SK-N-SH (cell line): ENCODE results near the gene GABRG3. TPM values are rescaled to one million over a fixed set of nuclear protein-coding genes. Genes with fewer than 3 reads are reported as not detected.

Source experiments
- CTCF ChIA-PET: fragments of 300-600, 350-600 bp; formaldehyde crosslinking; extraction: SDS; loops from one replicate; lab custom pipeline; 2021; lab: Yijun Ruan, JAX
- POLR2A ChIA-PET: fragments of 350-600 bp; sonication (Branson Sonifier 250); formaldehyde crosslinking; extraction: SDS; loops from one replicate; lab custom pipeline; 2020; ENCODE audit warnings: antibody characterized with exemption, inconsistent platforms; lab: Yijun Ruan, JAX
- DNase-seq: peaks from one replicate; pipeline ENCODE4 v3.0.0; 2012
- H2AFZ ChIP-seq: fragments of 200-600 bp; sonication (generic); 2 replicates; pipeline ENCODE4 v1.8.1; 2016; ENCODE audit warnings: antibody characterized with exemption, mild to moderate bottlenecking, low read depth
- H3F3A ChIP-seq: fragments of 200-600 bp; sonication (generic); replicated peaks from 2 replicates; pipeline ENCODE3; 2016; ENCODE audit warnings: antibody characterized with exemption, mild to moderate bottlenecking; ENCODE audit not compliant: insufficient read depth
- H3K27ac ChIP-seq, 2 experiments: fragments of 200-500 bp in 1 of 2; fragments of 200-600 bp in 1 of 2; sonication (Bioruptor generic) in 1 of 2; sonication (generic), shearing (Covaris generic) in 1 of 2; 2 replicates each; pipeline versions ENCODE4 v1.5.1 to v1.6.1; 2014 to 2016; ENCODE audit warnings: low read depth in 2 of 2, inconsistent platforms in 1 of 2, low read length in 1 of 2, mild to moderate bottlenecking in 1 of 2, mixed read lengths in 1 of 2
- H3K27me3 ChIP-seq: fragments of 200-600 bp; sonication (generic), shearing (Covaris generic); 2 replicates; pipeline ENCODE4 v1.6.1; 2016; ENCODE audit warnings: mixed run types; ENCODE audit not compliant: insufficient read depth
- H3K36me3 ChIP-seq, 2 experiments: fragments of 200-500 bp in 1 of 2; fragments of 200-600 bp in 1 of 2; sonication (Bioruptor generic) in 1 of 2; sonication (generic) in 1 of 2; replicated peaks in 1 of 2; 2 replicates each; pipeline versions ENCODE3 to v1.5.1; 2014 to 2016; ENCODE audit warnings: low read length in 1 of 2, mild to moderate bottlenecking in 1 of 2; ENCODE audit not compliant: insufficient read depth in 2 of 2, control insufficient read depth in 1 of 2
- H3K4me1 ChIP-seq, 2 experiments: fragments of 200-500 bp in 1 of 2; fragments of 200-600 bp in 1 of 2; sonication (Bioruptor generic) in 1 of 2; sonication (generic), shearing (Covaris generic) in 1 of 2; 2 replicates each; pipeline versions ENCODE4 v1.5.1 to v1.6.1; 2014 to 2016; ENCODE audit warnings: low read depth in 1 of 2, low read length in 1 of 2, mixed run types in 1 of 2; ENCODE audit not compliant: insufficient read depth in 2 of 2, control insufficient read depth in 1 of 2
- H3K4me2 ChIP-seq: fragments of 200-600 bp; sonication (generic), shearing (Covaris generic); 2 replicates; pipeline ENCODE4 v1.6.1; 2017; ENCODE audit warnings: mixed run types
- H3K4me3 ChIP-seq, 2 experiments: fragments of 200-500 bp in 1 of 2; fragments of 200-600 bp in 1 of 2; sonication (Bioruptor generic) in 1 of 2; sonication (generic), shearing (Covaris generic) in 1 of 2; 2 replicates each; pipeline versions ENCODE4 v1.5.1 to v1.8.1; 2014 to 2016; ENCODE audit warnings: low read depth in 2 of 2, inconsistent platforms in 1 of 2, low read length in 1 of 2, mild to moderate bottlenecking in 1 of 2, mixed read lengths in 1 of 2, moderate library complexity in 1 of 2
- H3K79me2 ChIP-seq: fragments of 200-600 bp; sonication (generic); 2 replicates; pipeline ENCODE4 v1.8.1; 2017; ENCODE audit warnings: mild to moderate bottlenecking; ENCODE audit not compliant: insufficient read depth
- H3K9ac ChIP-seq: fragments of 200-600 bp; sonication (generic); 2 replicates; pipeline ENCODE4 v1.6.1; 2017; ENCODE audit warnings: mixed run types
- H3K9me2 ChIP-seq: fragments of 200-600 bp; sonication (generic); 2 replicates; pipeline ENCODE4 v1.6.1; 2017; ENCODE audit warnings: mixed run types
- H3K9me3 ChIP-seq: fragments of 200-600 bp; sonication (generic); 2 replicates; pipeline ENCODE4 v1.6.1; 2017; ENCODE audit warnings: mixed run types, mild to moderate bottlenecking, moderate library complexity
- H4K20me1 ChIP-seq: fragments of 200-600 bp; sonication (generic); 2 replicates; pipeline ENCODE4 v1.6.1; 2017; ENCODE audit warnings: mild to moderate bottlenecking, mixed run types; ENCODE audit not compliant: insufficient read depth
- ELF1 ChIP-seq: IDR thresholded peaks from 2 replicates; pipeline ENCODE4 v1.4.0; 2012
- EP300 ChIP-seq, 2 experiments: IDR thresholded peaks; 2 replicates each; pipeline versions ENCODE4 v1.4.0 to v1.6.1; 2012; ENCODE audit warnings: borderline replicate concordance in 1 of 2, low read depth in 1 of 2, low read length in 1 of 2
- FOSL2 ChIP-seq: IDR thresholded peaks from 2 replicates; pipeline ENCODE4 v1.4.0; 2012; ENCODE audit warnings: low read depth, mild to moderate bottlenecking, moderate library complexity, borderline replicate concordance
- FOXM1 ChIP-seq: IDR thresholded peaks from 2 replicates; pipeline ENCODE4 v1.4.0; 2012; ENCODE audit warnings: low read depth, mild to moderate bottlenecking
- GATA2 ChIP-seq: sonication (generic); formaldehyde crosslinking; IDR thresholded peaks from 2 replicates; pipeline ENCODE4 v1.5.0; 2020; ENCODE audit warnings: mild to moderate bottlenecking, missing genetic modification reagents
- JUND ChIP-seq: IDR thresholded peaks from 2 replicates; pipeline ENCODE4 v1.4.0; 2012
- MEF2A ChIP-seq: IDR thresholded peaks from 2 replicates; pipeline ENCODE4 v1.4.0; 2012; ENCODE audit warnings: low read depth, borderline replicate concordance
- PBX3 ChIP-seq: IDR thresholded peaks from 2 replicates; pipeline ENCODE4; 2012
- POLR2AphosphoS5 ChIP-seq: IDR thresholded peaks from 2 replicates; pipeline ENCODE4 v1.6.1; 2012; ENCODE audit warnings: low read depth, low read length
- RAD21 ChIP-seq: IDR thresholded peaks from 2 replicates; pipeline ENCODE4 v1.6.1; 2012; ENCODE audit warnings: mild to moderate bottlenecking, low read length
- REST ChIP-seq: IDR thresholded peaks from 2 replicates; pipeline ENCODE4 v1.6.1; 2012; ENCODE audit warnings: mild to moderate bottlenecking, low read depth, low read length, moderate library complexity
- TCF12 ChIP-seq: IDR thresholded peaks from 2 replicates; pipeline ENCODE4 v1.4.0; 2012
- WGBS: methylation state at CpG from one replicate; pipeline ENCODE4 v1.1.6; 2017; ENCODE audit warnings: low lambda C conversion rate; 5-methylcytosine and 5-hydroxymethylcytosine counted together
- polyA plus RNA-seq, 3 experiments: library from polyadenylated mRNA; depleted of rRNA; stranded (reverse); fragments of >200 nt; gene quantifications; 2 replicates each; pipeline ENCODE4 v1.2.3, GENCODE V29; 2012
- TF ChIP-seq, protein P1 (sequence below): fragments of 200-600 bp; sonication (generic); IDR thresholded peaks from 2 replicates; pipeline ENCODE4 v1.6.1; 2017; ENCODE audit warnings: antibody characterized with exemption, mild to moderate bottlenecking, moderate library complexity

The GABRG3 gene
- polyA plus RNA-seq, 1 of the 3 experiments (the other 2 are of a cell fraction): not detected

GRCh38 chr15:27457766-27458165, 486.8 kb downstream of the GABRG3 start:
- no peak overlapping the region for H2AFZ ChIP-seq
- TF ChIP-seq MEF2A (no peak), TCF12 (no peak), PBX3 (no peak), FOSL2 (no peak), GATA2 (CRISPR knock-in tag) (no peak), FOXM1 (no peak), JUND (no peak), REST (no peak), RAD21 (no peak), ELF1 (no peak), EP300 (IDR thresholded peaks at IDR 0.05; ENCODE audit: borderline replicate concordance in 1 of 2, low read depth in 1 of 2, low read length in 1 of 2) (no peak), POLR2AphosphoS5 (no peak)
- TF ChIP-seq, protein P1, sequence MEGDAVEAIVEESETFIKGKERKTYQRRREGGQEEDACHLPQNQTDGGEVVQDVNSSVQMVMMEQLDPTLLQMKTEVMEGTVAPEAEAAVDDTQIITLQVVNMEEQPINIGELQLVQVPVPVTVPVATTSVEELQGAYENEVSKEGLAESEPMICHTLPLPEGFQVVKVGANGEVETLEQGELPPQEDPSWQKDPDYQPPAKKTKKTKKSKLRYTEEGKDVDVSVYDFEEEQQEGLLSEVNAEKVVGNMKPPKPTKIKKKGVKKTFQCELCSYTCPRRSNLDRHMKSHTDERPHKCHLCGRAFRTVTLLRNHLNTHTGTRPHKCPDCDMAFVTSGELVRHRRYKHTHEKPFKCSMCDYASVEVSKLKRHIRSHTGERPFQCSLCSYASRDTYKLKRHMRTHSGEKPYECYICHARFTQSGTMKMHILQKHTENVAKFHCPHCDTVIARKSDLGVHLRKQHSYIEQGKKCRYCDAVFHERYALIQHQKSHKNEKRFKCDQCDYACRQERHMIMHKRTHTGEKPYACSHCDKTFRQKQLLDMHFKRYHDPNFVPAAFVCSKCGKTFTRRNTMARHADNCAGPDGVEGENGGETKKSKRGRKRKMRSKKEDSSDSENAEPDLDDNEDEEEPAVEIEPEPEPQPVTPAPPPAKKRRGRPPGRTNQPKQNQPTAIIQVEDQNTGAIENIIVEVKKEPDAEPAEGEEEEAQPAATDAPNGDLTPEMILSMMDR: no peak
- H3K4me1 ChIP-seq: no peaks in the 10 kb centered on the region
- no peaks in the 10 kb centered on the region; the same call in 1 of the 2 replicates for H3K9me2 ChIP-seq
- H3K9ac ChIP-seq: no peak overlapping the region
- no peak overlapping the region for H3K4me3 ChIP-seq
- 70% methylated on average over 5 of the region's 6 CpGs for WGBS
- ChIA-PET POLR2A (no interaction called here), CTCF (interaction anchor here (1.3 kb wide), 1 partner anchor 21 kb away, joined by 3 read pairs; no protein-coding TSS in a partner anchor)
- H3K27ac ChIP-seq: no peak overlapping the region
- no peak for DNase-seq
- no peaks in the 10 kb centered on the region; the same call in none of the 2 replicates for H3K9me3 ChIP-seq
- no peaks in the 10 kb centered on the region for H4K20me1 ChIP-seq
- H3K27me3 ChIP-seq: no peaks in the 10 kb centered on the region
- no peaks in the 10 kb centered on the region for H3K36me3 ChIP-seq
- H3K79me2 ChIP-seq: no peaks in the 10 kb centered on the region
- H3K4me2 ChIP-seq: no peak overlapping the region
- H3F3A ChIP-seq: no peaks in the 10 kb centered on the region
